NCI-H526 (cell line): Measurements from ENCODE around the gene GALM.
"Not testable (repeated sequence)": the region's sequence is repeated elsewhere in the genome, so short reads cannot be mapped to it uniquely, and the experiment has no call there.

Experiments
- DNase-seq, 2 experiments: peaks; one replicate each; lab custom pipeline; 2025; lab: John Stamatoyannopoulos, UW

GALM gene

DNA sequence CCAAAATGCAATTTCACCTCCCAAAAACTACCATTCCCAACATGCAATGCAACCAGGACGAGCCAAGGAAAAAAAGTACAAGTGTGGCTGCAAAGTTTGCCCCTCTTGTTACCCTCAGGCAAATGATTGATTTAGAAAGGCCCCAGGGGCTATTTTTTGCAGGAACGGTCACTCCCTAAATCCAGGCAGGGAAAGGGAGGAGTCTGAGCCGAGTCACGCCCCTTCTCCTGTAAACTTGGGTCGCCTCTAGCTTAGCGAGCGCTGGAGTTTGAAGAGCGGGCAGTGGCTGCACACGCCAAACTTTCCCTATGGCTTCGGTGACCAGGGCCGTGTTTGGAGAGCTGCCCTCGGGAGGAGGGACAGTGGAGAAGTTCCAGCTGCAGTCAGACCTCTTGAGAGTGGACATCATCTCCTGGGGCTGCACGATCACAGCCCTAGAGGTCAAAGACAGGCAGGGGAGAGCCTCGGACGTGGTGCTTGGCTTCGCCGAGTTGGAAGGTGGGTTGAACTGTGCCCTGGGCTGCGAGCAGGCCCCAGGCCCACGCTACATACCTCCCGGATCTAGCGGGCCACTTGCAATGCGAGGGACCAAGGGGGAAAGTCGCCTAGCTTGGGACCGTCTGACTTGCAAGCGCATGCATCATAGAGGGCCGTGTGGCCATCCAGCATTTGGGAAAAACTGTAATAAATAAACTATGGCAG is at the start of gene GALM:
TSS of gene GALM (plus strand) at position 261 of the 702 bp plus-strand sequence. CDS start at position 309, 48 bp downstream.
- DNase-seq: peak; percentile 81 to 84

DNA sequence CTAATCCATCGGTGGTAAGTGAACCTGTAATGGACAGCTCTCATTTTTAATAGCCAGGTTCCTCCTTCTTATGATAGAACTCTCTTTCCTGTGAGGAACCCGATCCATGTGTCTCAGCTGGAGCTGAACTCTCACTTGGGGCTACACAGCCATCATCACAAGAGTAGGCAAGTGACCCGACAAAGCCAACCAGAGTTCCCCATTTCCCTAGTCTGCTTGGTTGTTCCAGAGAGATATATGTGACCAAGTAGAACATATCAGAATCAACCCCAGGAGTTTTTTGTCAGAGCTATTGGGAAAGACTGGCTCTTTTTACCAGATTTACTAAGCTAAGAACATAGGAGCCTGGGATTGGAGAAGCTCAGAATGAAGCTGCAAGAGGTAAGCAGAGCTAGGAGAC is 48.6 kb upstream of the GALM start:
- no peak for DNase-seq

DNA sequence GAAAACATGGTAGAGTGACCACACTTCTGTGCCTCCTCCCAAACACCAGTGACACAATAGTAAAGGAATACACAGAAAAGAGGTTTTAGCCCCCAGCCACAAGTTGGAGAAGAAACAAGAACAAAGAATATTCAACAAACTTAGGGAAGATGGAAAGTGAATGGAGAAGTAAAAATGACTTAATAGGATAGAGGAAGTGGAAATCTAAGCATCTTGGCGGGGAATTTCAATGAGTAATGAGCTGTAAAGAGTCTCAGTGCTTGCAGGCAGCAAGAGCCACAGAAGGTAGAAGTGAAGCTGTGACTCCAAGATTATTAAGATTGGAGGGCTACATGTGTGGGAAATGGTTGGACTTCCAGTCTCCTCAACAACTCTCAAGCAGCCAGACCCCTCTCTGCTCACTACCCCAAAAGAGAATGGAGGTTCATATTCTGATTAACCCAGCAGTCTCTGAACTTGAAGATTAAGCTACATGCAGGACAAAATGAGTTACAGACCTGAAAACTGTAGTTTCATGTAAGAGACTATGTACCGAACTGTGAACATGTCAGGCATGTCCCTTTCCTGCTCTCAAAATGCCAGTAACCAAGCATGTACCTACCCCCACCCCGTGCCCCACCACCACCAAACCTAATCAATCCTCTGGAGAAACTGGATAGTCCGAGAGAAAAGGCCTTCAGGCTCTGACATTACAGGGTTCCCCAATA is 46.3 kb upstream of the GALM start:
- no peak for DNase-seq

DNA sequence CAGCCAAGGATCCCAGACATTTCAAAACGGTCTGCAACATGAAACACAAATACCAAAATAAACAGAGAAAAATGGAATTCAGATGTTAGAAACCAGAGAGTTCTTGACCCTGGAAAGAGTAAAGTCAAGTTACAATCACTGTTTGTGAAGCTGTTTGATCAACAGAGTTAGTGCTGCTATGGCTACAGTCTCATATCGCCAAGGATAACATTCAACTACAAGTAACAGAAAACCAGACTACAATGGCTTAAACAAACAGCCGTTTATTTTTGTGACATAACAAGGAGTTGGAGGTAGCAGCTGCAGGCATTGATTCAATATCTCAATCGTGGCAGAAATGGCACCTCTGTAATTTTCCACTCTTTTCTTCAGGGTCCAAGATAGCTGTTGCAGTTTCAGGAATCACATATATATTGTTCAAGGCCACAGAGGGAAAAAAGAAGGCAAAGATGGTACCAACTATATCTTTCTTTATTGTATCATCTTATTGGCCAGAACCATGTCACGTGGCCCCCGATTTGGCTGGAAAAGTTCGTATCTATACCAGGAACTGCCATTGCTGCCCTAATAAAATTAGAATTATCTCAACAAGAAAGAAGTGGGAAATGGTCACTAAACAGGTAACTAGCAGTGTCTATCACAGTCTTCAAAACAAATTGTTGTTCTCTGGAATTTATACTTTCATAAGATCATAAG is 45.5 kb upstream of the GALM start:
- no peak for DNase-seq

DNA sequence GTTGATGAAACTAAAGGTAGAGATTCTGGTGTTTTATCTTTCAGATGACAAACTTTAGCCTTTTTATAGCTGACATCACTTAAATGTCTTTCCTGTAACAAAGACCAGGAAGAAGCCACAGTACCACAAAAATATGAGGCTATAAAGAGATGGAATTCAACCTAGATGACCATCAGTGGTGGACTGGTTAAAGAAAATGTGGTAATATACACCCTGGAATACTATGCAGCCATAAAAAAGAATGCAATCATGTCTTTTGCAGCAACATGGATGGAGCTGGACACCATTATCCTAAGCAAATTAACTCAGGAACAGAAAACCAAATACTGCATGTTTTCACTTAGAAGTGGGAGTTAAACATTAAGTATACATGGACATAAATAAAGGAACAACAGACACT is 44.9 kb upstream of the GALM start:
- no peak for DNase-seq

DNA sequence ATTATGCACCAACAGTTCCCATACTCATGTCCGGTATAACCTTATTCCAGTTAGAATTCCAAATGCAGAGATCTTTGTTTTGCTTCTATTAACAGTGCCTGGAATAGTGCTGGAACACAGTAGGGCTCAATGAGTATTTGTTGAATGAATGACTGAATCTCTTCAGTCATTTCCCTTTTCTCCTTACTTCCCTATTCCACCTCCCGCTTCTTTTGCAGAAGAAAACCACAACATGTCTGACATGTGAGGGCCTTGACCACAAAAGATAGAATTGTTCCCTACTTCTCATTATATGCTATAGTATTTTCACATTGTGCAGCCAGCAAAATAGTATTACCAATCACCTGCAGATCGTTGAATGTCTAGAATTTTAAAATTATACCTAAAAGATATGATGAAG is 43.7 kb upstream of the GALM start:
- no peak for DNase-seq

DNA sequence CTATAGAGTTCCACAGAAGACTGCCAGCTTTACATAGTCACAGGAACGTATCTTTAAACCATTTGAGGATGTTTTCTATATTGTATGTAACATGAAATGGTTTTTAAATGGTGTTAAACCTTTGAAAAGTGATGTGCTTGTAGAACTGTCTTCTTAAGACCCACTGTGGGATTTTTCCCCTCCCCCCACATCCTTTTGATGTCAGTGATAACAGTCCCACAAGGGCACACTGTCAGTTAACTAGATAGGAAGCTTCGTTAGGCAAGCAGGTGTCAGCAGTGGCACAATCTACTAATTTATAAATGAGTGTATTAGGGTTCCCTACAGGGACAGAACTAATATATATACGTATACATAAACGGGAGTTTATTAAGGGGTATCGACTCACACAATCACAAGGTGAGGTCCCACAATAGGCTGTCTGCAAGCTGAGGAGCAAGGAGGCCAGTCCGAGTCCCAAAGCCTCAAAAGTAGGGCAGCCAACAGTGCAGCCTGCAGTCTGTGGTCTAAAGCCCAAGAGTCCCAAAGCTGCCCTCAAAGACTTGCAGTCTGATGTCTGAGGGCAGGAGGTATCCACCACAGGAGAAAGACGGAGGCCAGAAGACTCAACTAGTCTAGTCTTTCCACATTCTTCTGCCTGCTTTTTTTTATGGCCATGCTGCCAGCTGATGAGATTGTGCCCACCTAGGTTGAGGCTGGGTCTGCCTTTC is 39.4 kb upstream of the GALM start:
- DNase-seq: no peak

DNA sequence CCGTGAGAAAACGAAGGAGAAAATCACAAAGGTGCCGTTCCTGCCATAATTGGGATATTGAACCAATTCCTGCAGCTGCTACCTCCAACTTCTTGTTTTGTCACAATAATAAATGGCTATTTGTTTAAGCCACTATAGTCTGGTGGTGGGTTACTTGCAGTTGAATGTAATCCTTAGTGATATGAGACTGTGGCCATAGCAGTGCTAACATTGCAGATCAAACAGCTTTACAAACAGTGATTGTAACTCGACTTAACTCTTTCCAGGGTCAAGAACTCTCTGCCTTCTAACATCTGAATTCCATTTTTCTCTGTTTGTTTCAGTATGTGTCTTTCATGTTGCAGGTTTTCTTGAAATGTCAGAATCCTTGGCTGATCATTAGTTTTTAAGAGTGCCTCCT is 38.5 kb upstream of the GALM start:
- no peak for DNase-seq

DNA sequence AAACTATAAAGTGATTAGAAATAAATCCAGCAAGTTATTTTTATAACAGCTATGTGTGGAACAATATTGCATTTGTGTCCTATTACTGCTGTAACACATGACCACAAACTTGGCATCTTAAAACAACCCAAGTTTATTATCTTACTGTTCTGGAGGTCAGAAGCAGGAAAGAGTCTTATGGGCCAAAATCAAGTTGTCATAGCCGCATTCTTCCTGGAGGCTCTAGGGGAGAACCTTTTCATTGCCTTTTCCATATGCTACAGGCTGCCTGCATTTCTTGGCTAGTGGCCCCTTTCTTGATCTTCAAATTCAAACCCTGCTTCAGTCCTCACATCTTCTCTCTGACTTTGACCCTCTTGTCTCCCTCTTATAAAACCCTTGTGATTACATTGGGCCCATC is 36.2 kb upstream of the GALM start:
- no peak for DNase-seq

DNA sequence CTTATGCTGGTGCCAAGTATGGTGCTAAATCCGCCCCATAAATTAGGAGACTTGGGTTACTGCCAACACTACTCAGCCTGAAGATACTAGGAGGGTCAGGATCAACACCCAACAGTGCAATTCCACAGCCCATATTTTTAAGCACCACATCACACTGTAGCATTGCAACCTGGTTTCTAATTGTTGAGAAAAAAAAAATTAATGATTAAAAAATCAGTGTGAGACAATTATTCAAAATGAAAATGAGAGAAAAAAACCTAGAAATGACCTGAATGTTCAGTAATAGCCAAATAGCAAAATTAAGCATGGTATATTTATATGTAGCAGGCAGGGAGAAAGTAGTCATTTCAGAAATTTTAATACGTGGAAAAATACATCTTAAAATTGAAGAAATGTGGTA is 33.9 kb upstream of the GALM start:
- DNase-seq: no peak

DNA sequence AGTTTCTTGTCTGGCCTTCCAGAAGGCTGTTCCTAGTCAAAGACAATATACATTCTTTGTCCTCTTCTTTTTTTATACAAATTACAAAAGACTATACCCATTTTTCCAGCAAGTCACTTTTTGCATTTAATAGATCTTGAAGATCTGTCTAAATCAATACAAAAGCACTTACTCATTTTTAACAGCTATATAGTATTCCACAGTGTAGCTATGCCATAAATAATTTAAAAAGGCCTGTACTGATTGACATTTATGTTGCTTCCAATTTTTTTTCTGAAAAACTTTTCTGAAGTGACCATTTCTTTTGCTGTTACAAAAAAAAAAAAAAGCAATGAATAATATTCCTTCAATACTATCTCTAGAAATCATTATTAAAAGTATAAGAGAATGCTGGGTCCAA is 32.9 kb upstream of the GALM start:
- no peak for DNase-seq

DNA sequence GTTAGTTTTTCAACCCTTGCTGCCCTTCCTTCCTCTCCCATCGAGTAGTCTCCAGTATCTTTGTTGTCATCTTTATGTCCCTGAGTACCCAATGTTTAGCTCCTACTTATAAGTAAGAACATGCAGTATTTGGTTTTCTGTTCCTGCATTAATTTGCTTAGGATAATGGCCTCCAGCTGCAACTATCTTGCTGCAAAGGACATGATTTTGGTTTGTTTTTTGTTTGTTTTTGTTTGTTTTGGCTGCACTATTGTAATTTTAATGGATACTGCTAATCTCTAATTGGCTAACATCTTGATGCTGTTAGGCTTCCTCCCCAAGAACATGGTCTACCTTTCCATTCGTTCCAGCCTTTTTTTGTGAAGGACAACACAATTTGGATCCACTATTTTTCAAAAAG is 32.0 kb upstream of the GALM start:
- DNase-seq: no peak

DNA sequence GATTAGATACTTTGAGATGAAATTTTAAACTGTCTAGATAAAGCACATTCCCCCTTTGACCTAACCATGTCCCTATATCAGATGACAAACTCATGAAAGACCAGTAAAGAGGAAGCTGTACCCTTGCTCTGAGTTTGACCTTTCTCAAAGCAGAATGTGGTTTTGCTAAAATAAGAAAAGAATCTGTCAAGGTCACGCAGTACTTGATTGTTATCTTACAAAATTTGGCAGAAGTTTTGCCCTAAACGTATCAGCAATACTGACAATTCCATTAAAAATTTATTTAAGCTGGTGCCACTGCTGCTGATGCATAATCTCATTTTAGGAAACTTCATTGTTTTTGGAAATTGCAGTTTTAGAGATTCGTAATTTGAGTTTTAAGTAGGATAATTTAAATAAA is 31.2 kb upstream of the GALM start:
- no peak for DNase-seq

DNA sequence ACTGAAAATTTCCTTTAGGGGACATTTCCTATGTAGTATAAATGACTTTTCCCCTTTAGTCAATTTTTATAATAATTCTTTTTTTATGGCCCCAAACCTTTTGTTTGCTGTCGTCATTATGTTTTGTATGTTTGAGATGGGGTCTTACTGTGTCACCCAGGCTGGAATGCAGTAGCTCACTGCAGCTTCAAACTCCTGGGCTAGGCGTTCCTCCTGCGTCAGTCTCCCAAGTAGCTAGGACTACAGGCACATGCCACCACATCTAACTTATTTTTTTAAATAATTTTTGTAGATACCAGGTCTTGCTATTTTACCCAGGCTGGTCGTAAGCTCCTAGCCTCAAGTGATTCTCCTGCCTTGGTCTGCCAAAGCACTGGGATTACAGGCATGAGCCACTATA is 30.8 kb upstream of the GALM start:
- no peak for DNase-seq

DNA sequence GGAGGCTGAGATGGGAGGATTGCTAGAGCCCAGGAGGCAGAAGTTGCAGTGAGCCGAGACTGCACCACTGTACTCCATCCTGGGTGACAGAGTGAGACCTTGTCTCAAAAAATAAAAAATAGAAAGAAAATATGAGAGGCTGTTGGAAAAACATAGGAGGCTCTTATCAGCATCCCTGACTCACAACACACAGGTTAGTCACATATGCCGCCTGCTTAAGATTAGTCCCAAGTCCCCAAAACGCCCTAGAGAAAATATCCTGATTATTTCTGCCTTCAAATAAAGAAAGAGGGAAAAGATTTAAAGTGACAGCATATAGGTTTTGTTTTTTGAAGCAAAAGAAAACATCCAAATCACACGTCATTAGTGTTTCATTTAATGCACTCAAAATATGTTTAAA is 29.8 kb upstream of the GALM start:
- DNase-seq: no peak

DNA sequence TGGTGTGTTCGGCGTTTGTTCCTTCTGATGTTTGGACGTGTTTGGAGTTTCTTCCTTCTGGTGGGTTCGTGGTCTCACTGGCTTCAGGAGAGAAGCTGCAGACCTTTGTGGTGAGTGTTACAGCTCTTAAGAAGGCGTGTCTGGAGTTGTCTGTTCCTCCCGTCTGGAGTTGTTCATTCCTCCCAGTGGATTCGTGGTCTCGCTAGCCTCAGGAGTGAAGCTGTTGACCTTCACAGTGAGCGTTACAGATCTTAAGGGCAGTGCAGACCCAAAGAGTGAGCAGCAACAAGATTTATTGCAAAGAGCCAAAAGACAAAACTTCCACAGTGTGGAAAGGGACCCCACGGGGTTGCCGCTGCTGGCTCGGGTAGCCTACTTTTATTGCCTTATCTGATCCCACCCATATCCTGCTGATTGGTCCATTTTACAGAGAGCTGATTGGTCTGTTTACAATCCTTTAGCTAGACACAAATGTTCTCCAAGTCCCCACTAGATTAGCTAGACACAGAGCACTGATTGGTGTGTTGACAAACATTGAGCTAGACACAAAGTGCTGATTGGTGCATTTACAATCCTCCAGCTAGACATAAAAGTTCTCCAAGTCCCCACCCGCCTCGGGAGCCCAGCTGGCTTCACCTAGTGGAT is 23.4 kb upstream of the GALM start:
- not testable (repeated sequence) for DNase-seq

DNA sequence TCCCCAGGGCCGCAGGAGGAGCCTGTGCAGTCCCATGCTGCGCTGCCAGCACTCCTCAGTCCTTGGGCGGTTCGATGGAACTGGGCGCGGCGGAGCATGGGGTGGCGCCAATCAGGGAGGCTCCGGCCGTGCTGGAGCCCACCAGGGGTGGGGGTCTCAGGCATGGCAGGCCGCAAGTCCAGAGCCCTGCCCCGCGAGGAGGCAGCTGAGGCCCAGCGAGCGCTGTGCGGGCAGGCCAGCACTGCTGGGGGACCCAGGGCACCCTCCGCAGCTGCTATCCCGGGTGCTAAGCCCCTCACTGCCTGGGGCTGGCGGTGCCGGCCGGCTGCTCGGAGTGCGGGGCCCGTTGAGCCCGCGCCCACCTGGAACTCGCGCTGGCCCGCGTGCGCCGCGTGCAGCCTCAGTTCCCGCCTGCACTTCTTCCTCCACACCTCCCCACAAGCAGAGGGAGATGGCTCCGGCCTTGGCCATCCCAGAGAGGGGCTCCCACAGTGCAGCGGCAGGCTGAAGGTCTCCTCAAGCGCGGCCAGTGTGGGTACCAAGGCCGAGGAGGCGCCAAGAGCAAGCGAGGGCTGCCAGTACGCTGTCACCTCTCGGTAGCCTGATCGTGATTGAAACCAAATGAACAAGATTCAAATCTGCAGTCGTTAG is 22.8 kb upstream of the GALM start:
- DNase-seq: no peak

DNA sequence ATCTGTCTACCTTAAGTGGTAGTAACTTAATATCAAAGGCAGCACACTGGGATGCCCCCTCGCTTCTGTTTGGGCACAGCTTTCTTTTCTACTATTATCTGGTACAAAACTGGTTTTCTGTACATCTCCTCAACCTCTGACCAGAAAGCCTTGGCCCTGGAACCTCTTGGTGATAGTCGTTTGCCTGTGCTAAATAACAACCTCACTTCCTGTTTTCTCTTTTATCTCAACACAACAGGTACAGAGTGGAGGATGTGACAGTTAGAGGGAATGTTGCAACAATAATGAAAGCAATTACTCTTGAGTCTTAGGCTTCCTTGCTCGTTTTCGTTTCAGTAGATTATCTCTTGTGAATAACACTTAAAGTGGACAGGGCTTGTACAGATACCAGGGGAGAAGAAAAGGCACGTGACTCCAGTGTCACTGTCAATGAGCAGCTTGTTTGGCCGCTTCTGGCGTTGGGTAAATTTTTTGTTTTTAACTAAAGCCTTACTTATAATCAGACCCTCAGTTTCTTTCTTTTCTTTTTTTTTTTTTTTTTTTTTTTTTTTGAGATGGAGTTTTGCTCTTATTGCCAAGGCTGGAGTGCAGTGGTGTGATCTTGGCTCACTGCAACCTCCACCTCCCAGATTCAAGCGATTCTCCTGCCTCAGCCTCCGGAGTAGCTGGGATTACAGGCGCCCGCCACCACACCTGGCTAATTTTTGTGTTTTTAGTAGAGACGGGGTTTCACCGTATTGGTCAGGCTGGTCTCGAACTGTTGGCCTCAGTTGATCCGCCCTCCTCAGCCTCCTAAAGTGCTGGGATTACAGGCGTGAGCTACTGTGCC is 22.0 kb upstream of the GALM start:
- not testable (repeated sequence) for DNase-seq

DNA sequence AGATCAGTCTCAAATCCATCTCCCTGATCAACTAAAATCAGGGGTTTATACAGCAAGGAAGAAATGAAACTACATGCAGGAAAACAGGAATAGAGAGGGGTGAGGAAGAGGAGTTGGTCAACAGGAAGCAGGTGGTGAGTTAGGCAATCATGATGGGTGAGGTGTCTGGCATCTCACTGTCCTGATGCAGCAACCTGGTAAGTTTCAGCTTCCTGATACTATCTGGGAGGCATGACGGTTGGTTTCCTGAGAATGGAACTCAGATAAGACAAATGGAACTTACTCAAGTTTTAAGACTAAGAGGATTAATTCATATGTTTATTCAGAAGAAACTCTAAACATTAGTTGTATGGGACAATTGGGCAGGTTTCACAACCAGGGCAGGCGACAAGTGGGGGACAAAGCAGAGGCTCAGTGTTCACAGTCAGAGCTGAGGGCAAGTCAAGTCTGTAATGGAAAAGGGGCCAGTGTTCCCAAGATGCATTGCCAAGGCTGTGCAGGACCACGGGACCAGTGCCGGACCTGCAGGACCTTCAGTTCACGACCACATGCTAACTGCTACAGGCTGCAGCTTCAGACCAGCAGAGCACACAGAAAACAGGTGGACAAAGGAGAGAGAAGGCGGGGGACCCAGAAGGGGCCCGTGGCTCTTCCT is 17.7 kb upstream of the GALM start:
- DNase-seq: no peak

DNA sequence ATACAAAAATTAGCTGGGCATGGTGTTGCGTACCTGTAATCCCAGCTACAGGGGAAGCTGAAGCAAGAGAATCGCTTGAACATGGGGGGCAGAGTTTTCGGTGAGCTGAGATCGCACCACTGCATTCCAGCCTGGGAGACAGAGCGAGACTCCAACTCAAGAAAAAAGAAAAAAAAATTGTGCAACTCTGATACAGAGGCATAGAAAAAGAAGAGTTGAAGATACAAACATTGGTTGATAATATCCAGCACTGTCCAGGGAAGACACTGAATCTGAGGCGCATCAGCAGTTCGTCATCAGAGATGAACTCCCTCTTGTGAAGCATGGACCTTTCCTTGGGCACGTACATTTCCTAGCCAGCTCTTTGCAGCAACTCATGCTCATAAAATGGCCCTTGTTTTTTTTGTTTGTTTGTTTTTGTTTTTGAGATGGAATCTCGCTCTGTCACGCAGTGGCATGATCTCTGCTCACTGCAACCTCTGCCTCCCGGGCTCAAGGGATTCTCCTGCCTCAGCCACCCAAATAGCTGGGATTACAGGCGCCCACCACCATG is 16.7 kb upstream of the GALM start:
- no peak for DNase-seq
